Activated T-cell treated with anti-CD3 and anti-CD28 coated beads, Interleukin-2, amount 50 U/mL, for 4 hours (primary cell): ENCODE data around the gene CPXM2. TPM values are rescaled to one million over a fixed set of nuclear protein-coding genes. Genes with fewer than 3 reads are reported as not detected.

ENCODE experiments used
- ATAC-seq, 2 donors: fragments of 200-7000 bp; cut with Tn5 transposase; one replicate each; pipeline ENCODE4 v1.10.0; 2021
- DNase-seq: peaks from one replicate; pipeline ENCODE4 v3.0.0-alpha.2; 2020
- H3K27me3 Mint-ChIP-seq: one replicate; pipeline ENCODE4 v1.8.0; 2021; ENCODE audit warnings: low read depth, mixed read lengths
- H3K36me3 Mint-ChIP-seq: one replicate; pipeline ENCODE4 v1.8.0; 2022; ENCODE audit warnings: mixed read lengths; ENCODE audit not compliant: insufficient read depth
- H3K4me1 Mint-ChIP-seq: one replicate; pipeline ENCODE4 v1.8.0; 2021; ENCODE audit warnings: low read depth, mixed read lengths
- H3K4me3 Mint-ChIP-seq: one replicate; pipeline ENCODE4 v1.8.0; 2021; ENCODE audit warnings: mild to moderate bottlenecking, moderate library complexity, mixed read lengths
- H3K9me3 Mint-ChIP-seq: one replicate; pipeline ENCODE4 v1.8.0; 2021; ENCODE audit warnings: mixed read lengths
- total RNA-seq, 3 donors: library from RNA; stranded (reverse); gene quantifications; one replicate each; pipeline ENCODE4 v1.2.1, GENCODE V29; 2021

CPXM2 gene
- total RNA-seq, 3 donors from 2014 or later = not detected

- Mint-ChIP-seq H3K4me3 (no peak overlapping the region), H3K9me3 (no peaks in the 10 kb centered on the region), H3K4me1 (no peaks in the 10 kb centered on the region), H3K36me3 (no peaks in the 10 kb centered on the region), H3K27me3 (no peaks in the 10 kb centered on the region)
- ATAC-seq (no peak), DNase-seq (no peak)
Observed at GRCh38 chr10:123757853-123758252, 133.8 kb downstream of the CPXM2 start.

GRCh38 chr10:123755061-123755460 lies 136.5 kb downstream of the CPXM2 start:
- Mint-ChIP-seq H3K36me3 (no peaks in the 10 kb centered on the region), H3K9me3 (no peaks in the 10 kb centered on the region), H3K27me3 (no peaks in the 10 kb centered on the region), H3K4me3 (no peak overlapping the region), H3K4me1 (no peaks in the 10 kb centered on the region)
- ATAC-seq (no peak), DNase-seq (no peak)

GRCh38 chr10:123754123-123754522 lies 137.5 kb downstream of the CPXM2 start:
- H3K27me3 Mint-ChIP-seq = no peaks in the 10 kb centered on the region
- ATAC-seq (no peak), DNase-seq (no peak)
- H3K36me3 Mint-ChIP-seq = no peaks in the 10 kb centered on the region
- no peaks in the 10 kb centered on the region for H3K9me3 Mint-ChIP-seq
- no peaks in the 10 kb centered on the region for H3K4me1 Mint-ChIP-seq
- no peak overlapping the region for H3K4me3 Mint-ChIP-seq

- DNase-seq (no peak), ATAC-seq (no peak)
- H3K4me3 Mint-ChIP-seq = no peak overlapping the region
- no peaks in the 10 kb centered on the region for H3K9me3 Mint-ChIP-seq
- no peaks in the 10 kb centered on the region for H3K27me3 Mint-ChIP-seq
- H3K36me3 Mint-ChIP-seq = no peaks in the 10 kb centered on the region
- no peaks in the 10 kb centered on the region for H3K4me1 Mint-ChIP-seq
Observed at GRCh38 chr10:123751342-123752134, 140.1 kb downstream of the CPXM2 start.

- ATAC-seq = no peak
- Mint-ChIP-seq H3K27me3 (no peaks in the 10 kb centered on the region), H3K9me3 (no peaks in the 10 kb centered on the region), H3K4me1 (no peaks in the 10 kb centered on the region), H3K36me3 (no peaks in the 10 kb centered on the region), H3K4me3 (no peak overlapping the region)
- no peak for DNase-seq
Observed at GRCh38 chr10:123750901-123751300, 140.7 kb downstream of the CPXM2 start.

GRCh38 chr10:123748711-123749110 lies 142.9 kb downstream of the CPXM2 start:
- DNase-seq (no peak), ATAC-seq (no peak)
- no peak overlapping the region for H3K4me3 Mint-ChIP-seq
- H3K4me1 Mint-ChIP-seq = no peaks in the 10 kb centered on the region
- no peaks in the 10 kb centered on the region for H3K27me3 Mint-ChIP-seq
- no peaks in the 10 kb centered on the region for H3K36me3 Mint-ChIP-seq
- H3K9me3 Mint-ChIP-seq = no peaks in the 10 kb centered on the region

GRCh38 chr10:123747426-123747825 lies 144.2 kb downstream of the CPXM2 start:
- H3K36me3 Mint-ChIP-seq = no peaks in the 10 kb centered on the region
- H3K4me3 Mint-ChIP-seq = no peak overlapping the region
- ATAC-seq (no peak), DNase-seq (no peak)
- no peaks in the 10 kb centered on the region for H3K27me3 Mint-ChIP-seq
- H3K4me1 Mint-ChIP-seq = no peaks in the 10 kb centered on the region
- H3K9me3 Mint-ChIP-seq = no peaks in the 10 kb centered on the region

GRCh38 chr10:123746942-123747341 lies 144.7 kb downstream of the CPXM2 start:
- H3K27me3 Mint-ChIP-seq = no peaks in the 10 kb centered on the region
- ATAC-seq (no peak), DNase-seq (no peak)
- H3K4me1 Mint-ChIP-seq = no peaks in the 10 kb centered on the region
- H3K4me3 Mint-ChIP-seq = no peak overlapping the region
- H3K9me3 Mint-ChIP-seq = no peaks in the 10 kb centered on the region
- no peaks in the 10 kb centered on the region for H3K36me3 Mint-ChIP-seq

GRCh38 chr10:123746520-123746919 lies 145.1 kb downstream of the CPXM2 start:
- DNase-seq (no peak), ATAC-seq (no peak)
- Mint-ChIP-seq H3K27me3 (no peaks in the 10 kb centered on the region), H3K4me1 (no peaks in the 10 kb centered on the region), H3K36me3 (no peaks in the 10 kb centered on the region), H3K9me3 (no peaks in the 10 kb centered on the region), H3K4me3 (no peak overlapping the region)

- ATAC-seq = no peak
- DNase-seq = no peak
- Mint-ChIP-seq H3K9me3 (no peaks in the 10 kb centered on the region), H3K36me3 (no peaks in the 10 kb centered on the region), H3K27me3 (peaks cover 2% of the 10 kb centered on the region), H3K4me1 (no peaks in the 10 kb centered on the region), H3K4me3 (no peak overlapping the region)
Observed at GRCh38 chr10:123746061-123746460, 145.5 kb downstream of the CPXM2 start.

- H3K27me3 Mint-ChIP-seq = peaks cover 4% of the 10 kb centered on the region
- no peaks in the 10 kb centered on the region for H3K36me3 Mint-ChIP-seq
- no peak overlapping the region for H3K4me3 Mint-ChIP-seq
Observed at GRCh38 chr10:123744224-123744536, 147.4 kb downstream of the CPXM2 start.

GRCh38 chr10:123743441-123744223 lies 148.0 kb downstream of the CPXM2 start:
- Mint-ChIP-seq H3K9me3 (no peaks in the 10 kb centered on the region), H3K4me1 (no peaks in the 10 kb centered on the region), H3K27me3 (peaks cover 4% of the 10 kb centered on the region), H3K36me3 (no peaks in the 10 kb centered on the region), H3K4me3 (no peak overlapping the region)
- DNase-seq (no peak), ATAC-seq (no peak)

More at GRCh38 chr10:123744224-123744536, 147.4 kb downstream of the CPXM2 start:
- no peak for ATAC-seq
- Mint-ChIP-seq H3K4me1 (no peaks in the 10 kb centered on the region), H3K9me3 (no peaks in the 10 kb centered on the region)
- DNase-seq = no peak

GRCh38 chr10:123742751-123743440 lies 148.7 kb downstream of the CPXM2 start:
- H3K27me3 Mint-ChIP-seq = peaks cover 4% of the 10 kb centered on the region

GRCh38 chr10:123741711-123742110 lies 149.9 kb downstream of the CPXM2 start:
- ATAC-seq (no peak), DNase-seq (no peak)
- Mint-ChIP-seq H3K27me3 (peaks cover 4% of the 10 kb centered on the region), H3K4me1 (no peaks in the 10 kb centered on the region), H3K9me3 (no peaks in the 10 kb centered on the region), H3K4me3 (no peak overlapping the region), H3K36me3 (no peaks in the 10 kb centered on the region)

More at GRCh38 chr10:123742751-123743440, 148.7 kb downstream of the CPXM2 start:
- H3K4me1 Mint-ChIP-seq = no peaks in the 10 kb centered on the region
- no peaks in the 10 kb centered on the region for H3K9me3 Mint-ChIP-seq
- no peak for ATAC-seq
- H3K36me3 Mint-ChIP-seq = no peaks in the 10 kb centered on the region
- DNase-seq = no peak
- no peak overlapping the region for H3K4me3 Mint-ChIP-seq
